Inflammatory macrophage treated with lipopolysaccharide for 1 hour (primary cell): ENCODE data around the gene KCNS3.

Experiments
- DNase-seq, 2 donors: peaks; one replicate each; pipeline ENCODE4 v3.0.0-alpha.2; 2020 to 2022

The KCNS3 gene

GRCh38 chr2:17878281-17879136 lies at the start of gene KCNS3:
KCNS3 (plus strand) TSS chr2:17878667; CDS start chr2:17931009, 52,342 bp downstream.
- peak in 1 of 2 donors; percentile 7 for DNase-seq

GRCh38 chr2:17830053-17831034 lies 48.1 kb upstream of the KCNS3 start:
- peak; percentile 72 to 90 for DNase-seq

DNA sequence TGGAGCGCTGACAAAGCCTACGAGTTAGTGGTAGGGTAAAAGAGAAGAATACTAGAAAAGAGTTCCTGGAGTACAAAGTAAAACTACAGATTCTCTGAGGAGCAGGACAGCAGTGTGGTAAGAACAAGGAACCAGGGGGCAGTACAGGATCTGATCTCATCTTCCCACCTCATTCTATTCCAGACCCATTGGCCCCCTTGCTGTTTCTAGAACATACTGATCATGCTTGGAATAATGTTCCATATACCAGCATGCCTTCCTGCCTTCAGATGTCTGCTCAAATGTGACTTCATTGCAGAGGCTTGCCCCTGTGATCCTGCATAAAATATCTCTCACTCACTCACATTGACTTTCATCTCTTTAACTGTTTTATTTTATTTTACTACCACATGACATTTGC lies 43.0 kb upstream of the KCNS3 start:
- no peak for DNase-seq

GRCh38 chr2:17839959-17840358 lies 38.5 kb upstream of the KCNS3 start:
- DNase-seq, result no peak

DNA sequence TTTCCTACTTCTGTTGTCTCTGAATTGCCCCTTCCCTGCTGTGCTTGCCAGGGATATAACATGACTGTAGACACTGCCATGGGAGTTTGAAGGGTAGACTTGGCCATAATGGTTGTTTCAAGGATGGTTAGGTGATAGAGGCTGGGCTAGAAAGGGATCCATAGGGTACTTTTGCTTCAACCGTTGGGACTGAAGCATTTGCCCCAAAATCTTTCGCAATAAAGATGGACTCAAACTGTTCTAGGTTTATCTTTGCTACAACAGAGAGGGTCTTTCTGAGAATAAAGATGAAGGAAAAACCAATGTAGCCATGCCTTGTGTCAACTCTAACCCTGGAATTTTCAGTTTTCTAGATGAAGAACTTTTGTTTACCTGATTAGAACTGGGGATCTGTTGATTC lies 35.0 kb upstream of the KCNS3 start:
- no peak for DNase-seq

DNA sequence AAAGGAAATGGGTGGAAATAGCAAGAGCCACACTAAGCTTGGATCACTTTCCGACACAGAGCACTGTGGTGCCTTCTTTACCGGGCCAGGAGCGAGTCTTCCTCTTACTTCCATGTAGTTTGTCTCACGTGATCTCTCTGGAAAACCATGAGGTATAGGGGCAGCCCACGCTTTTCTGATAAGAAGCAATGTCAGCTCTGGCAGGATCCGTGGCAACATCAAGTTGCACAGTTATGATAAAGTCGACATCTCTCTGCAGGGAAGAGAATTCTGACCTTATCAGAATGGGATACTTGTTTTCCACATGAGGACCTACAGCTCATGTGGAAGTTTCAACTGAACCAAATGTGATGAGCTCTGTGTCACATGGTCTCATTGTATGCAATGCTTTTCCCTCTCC lies 32.7 kb upstream of the KCNS3 start:
- DNase-seq, result no peak

GRCh38 chr2:17846676-17847075 lies 31.8 kb upstream of the KCNS3 start:
- no peak for DNase-seq

GRCh38 chr2:17847236-17847635 lies 31.2 kb upstream of the KCNS3 start:
- no peak for DNase-seq

GRCh38 chr2:17849275-17849674 lies 29.2 kb upstream of the KCNS3 start:
- no peak for DNase-seq

DNA sequence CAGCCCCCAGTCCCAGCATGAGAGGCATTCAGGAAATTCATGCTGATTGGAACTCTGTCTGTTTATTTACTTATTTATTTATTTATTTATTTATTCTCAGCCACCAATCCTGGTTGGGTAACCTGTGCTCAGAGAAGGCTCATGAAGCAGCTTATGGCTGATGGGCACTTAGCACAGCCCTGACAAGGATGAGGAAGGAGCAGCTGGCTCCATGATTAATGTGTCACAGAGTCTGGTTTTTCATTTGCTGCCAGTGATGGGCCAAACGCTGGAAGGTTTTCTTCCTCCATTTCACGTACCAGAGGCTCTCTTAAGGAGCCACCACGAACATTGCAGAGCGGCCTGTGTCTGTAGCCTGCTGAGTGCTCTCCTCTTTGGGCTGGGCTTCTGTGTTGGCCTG lies 28.3 kb upstream of the KCNS3 start:
- DNase-seq, result no peak

DNA sequence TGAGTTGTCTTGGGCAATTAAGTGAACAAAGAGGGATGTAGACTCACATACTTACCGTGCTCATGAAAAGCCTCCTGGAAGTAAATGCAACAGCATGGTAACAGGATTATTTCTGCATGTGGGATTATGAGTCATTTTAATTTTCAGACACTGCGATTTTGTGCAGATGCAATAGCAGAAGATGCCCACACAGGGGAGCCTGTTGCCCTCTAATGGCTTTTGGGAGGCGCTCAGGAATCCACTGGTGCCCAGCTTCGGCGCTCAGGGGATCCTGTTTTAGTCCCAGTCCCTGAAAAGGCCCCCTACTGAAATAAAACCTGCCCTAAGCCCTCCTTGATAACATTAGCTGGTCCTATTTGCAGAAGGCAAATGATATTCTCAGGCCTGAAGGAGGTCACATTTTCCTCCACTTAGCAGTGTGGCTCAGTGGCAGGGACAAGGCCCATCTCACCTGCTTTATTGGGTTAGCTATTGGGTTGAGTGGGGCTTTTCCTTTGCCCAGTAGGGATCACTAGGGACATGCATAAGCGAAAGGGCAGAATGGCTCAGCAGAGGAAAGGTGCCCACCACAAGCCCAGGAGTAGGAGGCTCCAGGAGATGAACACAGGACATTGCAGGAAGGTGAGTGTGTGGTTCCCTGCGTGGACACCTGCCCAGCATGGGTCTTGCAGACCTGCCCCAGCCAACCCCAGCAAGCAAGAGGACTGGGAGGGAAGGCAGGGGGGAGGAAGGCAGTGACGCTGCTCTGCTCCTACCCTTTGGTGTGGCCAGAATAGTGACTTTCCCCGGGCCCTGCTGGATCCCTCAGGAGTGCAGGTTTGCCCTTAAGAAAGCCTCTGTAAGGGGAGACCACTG lies 26.5 kb upstream of the KCNS3 start:
- DNase-seq, result peak; percentile 52 to 79

- no peak for DNase-seq
Measured at GRCh38 chr2:17853799-17854198, 24.7 kb upstream of the KCNS3 start.

DNA sequence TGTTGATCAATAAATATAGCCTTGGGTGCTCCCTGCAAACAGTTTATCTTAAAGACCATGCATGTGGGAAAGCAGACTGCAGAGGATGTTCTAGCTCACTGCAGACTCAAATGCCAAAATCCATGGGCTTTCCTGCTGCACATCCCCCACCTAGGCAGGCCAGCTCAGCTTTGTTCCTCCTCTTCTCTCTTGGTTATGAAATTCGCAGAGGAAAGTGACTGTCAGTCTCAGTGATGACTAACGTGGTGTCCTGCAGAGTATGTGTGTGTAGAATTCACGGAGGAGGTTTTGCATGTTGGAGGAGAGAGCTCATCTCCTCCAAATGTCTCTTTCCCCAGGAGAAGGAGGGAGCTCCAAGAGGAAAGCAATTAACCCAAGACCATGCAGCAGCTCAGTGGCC lies 21.4 kb upstream of the KCNS3 start:
- peak in 1 of 2 donors; percentile 25 for DNase-seq

- no peak for DNase-seq
Measured at GRCh38 chr2:17858064-17858463, 20.4 kb upstream of the KCNS3 start.

DNA sequence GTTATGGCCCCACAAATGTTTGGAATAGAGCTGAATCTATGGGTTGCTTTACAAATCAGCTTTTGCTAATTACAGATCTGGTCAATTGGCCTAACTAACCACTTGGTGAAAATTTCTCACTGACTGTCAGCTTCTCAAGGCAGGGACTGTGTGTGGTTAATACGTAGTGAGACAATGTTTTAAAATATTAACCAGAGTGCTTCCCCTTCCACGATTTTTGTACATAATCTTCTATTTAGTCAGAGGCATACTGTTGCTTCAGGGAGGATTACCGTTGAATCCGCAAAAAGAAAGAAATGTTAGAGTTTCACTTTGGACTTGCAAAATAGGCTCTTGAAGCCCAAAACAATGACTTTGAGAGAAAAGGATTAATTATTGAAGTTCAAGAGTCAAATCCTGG lies 14.9 kb upstream of the KCNS3 start:
- no peak for DNase-seq

GRCh38 chr2:17864676-17865075 lies 13.8 kb upstream of the KCNS3 start:
- DNase-seq, result no peak

GRCh38 chr2:17867133-17867532 lies 11.3 kb upstream of the KCNS3 start:
- DNase-seq, result no peak

GRCh38 chr2:17869128-17869527 lies 9.3 kb upstream of the KCNS3 start:
- peak in 1 of 2 donors; percentile 14 for DNase-seq

DNA sequence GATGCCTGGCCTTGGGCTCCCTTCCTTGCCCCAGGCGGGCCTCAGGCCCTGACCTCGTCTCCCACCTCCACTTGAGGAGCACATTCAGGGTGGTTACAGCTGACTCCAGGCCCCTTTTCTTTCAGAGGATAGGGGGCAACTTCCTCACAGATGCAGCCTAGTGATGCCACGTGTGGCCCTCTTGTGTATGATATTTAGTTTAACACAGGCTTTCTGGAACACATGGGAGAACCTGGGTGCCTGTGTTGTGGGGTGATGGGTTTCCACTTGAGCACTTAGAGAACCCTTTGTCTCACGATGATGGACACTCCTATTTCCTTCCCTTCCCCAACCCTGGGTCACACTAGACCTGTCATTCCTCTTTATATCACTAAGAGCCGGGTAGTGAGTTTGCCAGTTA lies 6.8 kb upstream of the KCNS3 start:
- no peak for DNase-seq

DNA sequence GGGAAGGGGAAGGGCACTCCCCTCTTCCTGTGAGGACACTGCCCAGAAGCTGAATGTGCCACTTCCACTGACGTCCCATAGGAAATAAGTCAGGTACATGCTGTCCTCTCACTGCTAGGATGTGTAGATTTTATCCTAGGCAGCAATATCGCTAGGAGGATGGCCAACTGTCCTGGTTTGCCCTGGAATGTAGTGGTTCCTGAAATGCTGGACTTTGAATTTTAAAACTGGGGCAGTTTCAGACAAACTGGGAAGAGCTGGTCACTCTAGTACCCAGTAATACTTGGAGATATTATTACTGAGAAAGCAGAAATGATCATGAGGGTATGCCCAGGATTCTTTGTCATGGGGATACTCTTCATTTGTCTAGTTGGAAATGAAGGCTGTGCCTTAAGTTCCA lies 5.4 kb upstream of the KCNS3 start:
- DNase-seq, result no peak

- DNase-seq, result no peak
Measured at GRCh38 chr2:17876590-17876989, 1.9 kb upstream of the KCNS3 start.

DNA sequence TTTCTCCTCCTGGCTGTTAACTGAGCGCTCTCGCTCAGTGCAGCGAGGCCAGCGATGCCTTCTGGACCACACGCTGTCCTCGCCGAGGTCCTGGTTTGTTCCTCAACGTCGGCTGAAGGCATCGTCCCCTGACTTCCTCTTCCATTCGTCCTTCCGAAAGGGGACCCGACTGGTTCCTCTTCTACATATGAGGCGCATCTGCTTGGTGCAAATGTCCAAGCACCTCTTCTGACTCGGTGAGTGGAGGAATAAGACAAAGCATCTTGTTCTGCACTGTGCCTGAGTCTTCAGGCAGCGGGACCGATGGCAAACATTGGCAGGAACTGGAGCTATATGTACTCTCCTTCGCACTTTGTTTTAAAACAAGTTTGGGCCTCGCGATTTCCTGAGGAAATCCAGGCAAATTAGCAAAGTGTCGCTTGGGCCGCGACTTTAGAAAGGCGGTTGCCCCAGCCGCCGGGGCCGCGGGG lies 621 bp upstream of the KCNS3 start:
- peak in 1 of 2 donors; percentile 64 for DNase-seq
